Measurements from ENCODE around the gene PELI3.

GRCh38 chr11:66454247-66454646 lies 12.5 kb upstream of the PELI3 start:
- no peak for TF ChIP-seq CTCF (optimal IDR thresholded peaks at IDR 0.05 in 1 of 3, IDR thresholded peaks at IDR 0.05 in 1 of 3, conservative IDR thresholded peaks at IDR 0.05 in 1 of 3; ENCODE audit: extremely low read depth in 1 of 3, insufficient read depth in 2 of 3, low read length in 3 of 3)
- TF ChIP-seq EZH2 (IDR thresholded peaks at IDR 0.05; ENCODE audit: low read length), result no peak
